Activated T-helper 17 cell treated with anti-CD3 and anti-CD28 coated beads, Interleukin-2, amount 50 U/mL, for 72 hours (primary cell): ENCODE results near the gene UBE2C. TPM values are rescaled to one million over a fixed set of nuclear protein-coding genes. Genes with fewer than 3 reads are reported as not detected.
"Not testable (repeated sequence)": the region's sequence is repeated elsewhere in the genome, so short reads cannot be mapped to it uniquely, and the experiment has no call there.

Experiments used
- ATAC-seq: fragments of 150-1000 bp; cut with Tn5 transposase; replicated peaks from 2 replicates; pipeline ENCODE4 v1.10.0; 2021; ENCODE audit warnings: mild to moderate bottlenecking, moderate library complexity
- H3K27ac Mint-ChIP-seq: one replicate; pipeline ENCODE4 v1.8.0; 2022; ENCODE audit warnings: mixed read lengths
- H3K27me3 Mint-ChIP-seq: one replicate; pipeline ENCODE4 v1.8.0; 2022; ENCODE audit warnings: mixed read lengths
- H3K36me3 Mint-ChIP-seq: one replicate; pipeline ENCODE4 v1.8.0; 2022; ENCODE audit warnings: low read depth, mild to moderate bottlenecking, mixed read lengths
- H3K4me1 Mint-ChIP-seq: one replicate; pipeline ENCODE4 v1.8.0; 2022; ENCODE audit warnings: mixed read lengths
- H3K4me3 Mint-ChIP-seq: one replicate; pipeline ENCODE4 v1.8.0; 2022; ENCODE audit warnings: mild to moderate bottlenecking, mixed read lengths
- H3K9me3 Mint-ChIP-seq: one replicate; pipeline ENCODE4 v1.8.0; 2022; ENCODE audit warnings: mixed read lengths
- total RNA-seq, 2 donors: library from RNA; stranded (reverse); gene quantifications; one replicate each; pipeline ENCODE4 v1.2.3, GENCODE V29; 2022

Gene UBE2C
- total RNA-seq, 2 donors from 2014 or later, result 209 to 224 TPM

DNA sequence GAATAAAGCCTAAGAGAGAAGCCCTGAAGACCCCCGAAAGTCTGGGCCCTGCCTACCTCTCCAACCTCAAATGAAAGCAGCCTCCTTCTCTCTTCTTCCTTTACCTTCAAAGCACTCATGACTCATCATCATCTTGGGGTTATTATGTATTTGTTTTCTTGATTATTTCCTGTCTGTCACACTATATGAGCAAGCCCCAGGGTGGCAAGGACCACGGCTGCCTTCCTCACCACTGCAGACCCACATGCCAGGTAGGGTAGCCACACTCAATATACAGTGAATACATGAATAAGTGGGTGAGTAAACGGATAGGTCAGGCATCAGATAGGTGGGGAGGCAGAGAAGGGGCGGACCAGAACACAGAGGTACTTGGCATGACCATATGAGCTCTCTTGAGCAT lies 29.6 kb upstream of the UBE2C start:
- peaks cover 6% of the 10 kb centered on the region for H3K4me1 Mint-ChIP-seq
- peak; percentile 54 for ATAC-seq
- H3K9me3 Mint-ChIP-seq, result no peaks in the 10 kb centered on the region
- H3K4me3 Mint-ChIP-seq, result no peak overlapping the region
- H3K36me3 Mint-ChIP-seq, result no peaks in the 10 kb centered on the region
- peak overlapping the region; percentile 4 for H3K27ac Mint-ChIP-seq
- no peaks in the 10 kb centered on the region for H3K27me3 Mint-ChIP-seq

DNA sequence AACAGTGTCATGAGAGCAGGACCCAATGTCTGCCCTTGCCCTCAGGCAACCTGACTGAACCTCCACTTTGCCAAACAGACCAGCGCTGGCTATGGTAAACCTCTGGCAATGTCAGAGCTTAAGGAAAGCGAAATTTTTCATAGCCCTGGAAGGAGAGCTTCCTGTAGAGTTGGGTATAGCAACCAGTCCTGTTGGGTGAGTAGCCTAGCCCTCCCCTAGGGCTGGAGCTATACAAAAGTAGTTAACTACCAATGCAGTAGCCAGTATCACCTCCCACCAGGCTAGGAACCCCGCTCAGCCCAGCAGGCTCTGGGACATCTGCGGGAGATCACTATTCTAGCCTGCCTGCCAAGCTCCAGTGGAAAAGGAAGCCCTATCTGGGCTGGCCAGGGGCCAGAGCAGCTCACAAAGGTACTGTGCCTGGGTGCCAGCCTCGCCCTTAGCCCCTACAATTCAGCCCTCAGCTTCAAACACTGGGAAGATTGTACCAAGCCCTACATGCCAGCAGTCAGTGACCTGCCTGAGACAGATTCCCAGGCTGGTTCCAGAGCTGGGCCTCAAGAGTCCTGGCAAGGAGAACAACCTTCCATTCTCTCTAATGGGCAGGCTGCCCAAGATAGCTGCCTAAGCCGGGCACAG lies 28.7 kb upstream of the UBE2C start:
- H3K36me3 Mint-ChIP-seq, result no peaks in the 10 kb centered on the region
- H3K4me1 Mint-ChIP-seq, result peaks cover 6% of the 10 kb centered on the region
- H3K27me3 Mint-ChIP-seq, result no peaks in the 10 kb centered on the region
- no peak overlapping the region for H3K4me3 Mint-ChIP-seq
- no peak for ATAC-seq
- H3K27ac Mint-ChIP-seq, result no peak overlapping the region
- no peaks in the 10 kb centered on the region for H3K9me3 Mint-ChIP-seq

DNA sequence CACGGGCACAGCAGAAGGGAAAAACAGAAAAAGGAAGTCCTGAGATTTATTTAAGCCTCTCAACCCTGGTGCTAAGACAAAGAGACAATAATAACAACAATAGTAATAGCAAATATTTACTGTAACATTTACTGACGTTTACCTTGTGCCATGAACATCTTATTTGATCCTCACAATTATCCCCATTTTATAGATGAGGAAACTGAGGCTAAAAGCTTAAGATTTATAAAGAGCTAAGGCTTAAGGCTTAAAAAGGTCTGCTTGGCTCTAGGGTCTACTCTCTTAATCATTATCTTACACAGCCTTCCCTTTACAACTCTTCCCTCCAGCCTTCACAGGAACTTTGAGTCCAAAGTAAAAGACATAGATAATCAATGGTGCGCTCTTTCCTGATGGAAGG lies 24.1 kb upstream of the UBE2C start:
- Mint-ChIP-seq H3K4me1 (peaks cover 11% of the 10 kb centered on the region), H3K27ac (no peak overlapping the region), H3K9me3 (no peaks in the 10 kb centered on the region), H3K36me3 (peaks cover 11% of the 10 kb centered on the region), H3K27me3 (no peaks in the 10 kb centered on the region), H3K4me3 (no peak overlapping the region)
- no peak for ATAC-seq

DNA sequence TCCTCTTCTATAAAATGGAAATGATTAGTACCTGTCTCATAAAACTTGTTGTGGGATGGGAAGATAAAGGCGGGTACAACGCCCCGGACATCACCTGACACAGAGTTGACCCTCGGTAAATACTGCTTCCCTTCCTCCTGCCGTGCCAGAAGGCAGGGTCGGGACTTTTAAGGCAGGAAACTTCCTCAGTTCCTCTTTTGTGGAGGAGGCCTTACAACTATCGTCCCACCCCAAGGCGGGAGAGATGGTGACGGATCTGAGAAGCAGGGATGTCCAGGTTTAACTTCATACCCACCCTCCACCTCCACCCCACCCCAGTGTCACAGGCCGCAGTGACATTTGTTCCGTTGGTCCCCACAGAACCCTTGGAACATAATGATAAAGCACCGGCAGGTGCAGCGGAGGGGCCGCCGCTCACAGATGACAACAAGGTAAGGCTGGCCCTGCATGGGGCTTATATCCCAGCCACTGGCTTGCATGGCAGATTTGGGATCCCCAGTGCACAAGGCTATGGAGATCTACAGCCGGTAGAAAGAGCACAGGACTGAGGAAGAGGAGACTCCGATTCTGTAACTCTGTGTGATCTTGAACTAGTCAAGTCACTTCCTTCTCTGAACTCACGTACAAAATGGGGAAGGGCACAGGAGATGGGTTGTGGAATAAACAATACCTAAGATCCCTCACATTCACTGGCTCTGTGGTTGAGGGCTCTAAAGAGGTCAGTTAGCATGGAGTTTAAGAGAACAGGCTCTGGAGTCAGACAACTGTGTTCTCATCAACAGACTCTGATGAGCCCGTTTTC lies 19.9 kb upstream of the UBE2C start:
- H3K27me3 Mint-ChIP-seq, result no peaks in the 10 kb centered on the region
- peak overlapping the region; percentile 88 for H3K4me3 Mint-ChIP-seq
- H3K9me3 Mint-ChIP-seq, result no peaks in the 10 kb centered on the region
- no peak for ATAC-seq
- peaks cover 51% of the 10 kb centered on the region for H3K36me3 Mint-ChIP-seq
- H3K27ac Mint-ChIP-seq, result peak overlapping the region; percentile 94
- H3K4me1 Mint-ChIP-seq, result peaks cover 16% of the 10 kb centered on the region

DNA sequence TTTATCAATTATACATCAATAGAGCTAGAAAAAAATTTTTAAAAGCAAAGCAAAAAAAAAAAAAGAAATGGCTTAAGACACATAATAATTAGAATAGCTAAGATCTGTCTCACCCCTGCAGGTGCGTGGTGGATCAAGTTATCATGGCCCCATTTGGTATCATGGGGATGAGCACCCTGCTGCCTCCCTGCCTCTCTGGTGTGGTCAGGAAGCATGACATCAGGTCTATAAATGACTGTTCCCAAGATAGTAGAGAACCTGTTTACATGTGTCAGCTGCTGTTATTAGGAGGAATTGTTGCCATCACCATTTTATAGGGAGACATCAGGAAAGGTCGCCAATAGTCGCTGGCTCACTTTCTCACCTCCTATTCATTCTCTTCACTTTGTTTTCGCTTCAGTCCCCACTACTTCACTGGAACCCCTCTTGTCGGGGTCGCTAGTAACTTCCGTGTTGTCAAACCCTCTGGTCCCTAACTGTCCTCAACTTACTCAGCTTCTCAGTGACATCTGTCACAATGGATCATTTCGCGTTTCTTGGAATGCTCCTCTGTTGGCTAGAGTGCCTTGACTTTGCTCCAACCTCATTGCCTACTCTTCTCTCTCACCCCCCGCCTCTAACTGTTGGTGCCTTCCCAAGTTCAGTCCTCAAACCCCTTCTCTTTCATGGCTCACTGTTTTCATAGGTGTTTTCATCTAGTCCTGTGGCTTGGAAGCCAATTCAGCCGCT lies 15.9 kb upstream of the UBE2C start:
- H3K27ac Mint-ChIP-seq, result peak overlapping the region; percentile 29
- H3K27me3 Mint-ChIP-seq, result no peaks in the 10 kb centered on the region
- H3K36me3 Mint-ChIP-seq, result peaks cover 60% of the 10 kb centered on the region
- H3K4me1 Mint-ChIP-seq, result peaks cover 21% of the 10 kb centered on the region
- H3K9me3 Mint-ChIP-seq, result no peaks in the 10 kb centered on the region
- H3K4me3 Mint-ChIP-seq, result no peak overlapping the region
- peak; percentile 24 for ATAC-seq

DNA sequence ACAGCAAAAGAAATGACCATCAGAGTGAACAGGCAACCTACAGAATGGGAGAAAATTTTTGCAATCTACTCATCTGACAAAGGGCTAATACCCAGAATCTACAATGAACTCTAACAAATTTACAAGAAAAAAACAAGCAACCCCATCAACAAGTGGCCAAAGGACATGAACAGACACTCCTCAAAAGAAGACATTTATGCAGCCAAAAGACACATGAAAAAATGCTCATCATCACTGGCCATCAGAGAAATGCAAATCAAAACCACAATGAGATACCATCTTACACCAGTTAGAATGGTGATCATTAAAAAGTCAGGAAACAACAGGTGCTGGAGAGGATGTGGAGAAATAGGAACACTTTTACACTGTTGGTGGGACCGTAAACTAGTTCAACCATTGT lies 14.9 kb upstream of the UBE2C start:
- H3K36me3 Mint-ChIP-seq, result peaks cover 65% of the 10 kb centered on the region
- H3K27ac Mint-ChIP-seq, result peak overlapping the region; percentile 29
- not testable (repeated sequence) for H3K9me3 Mint-ChIP-seq, H3K4me3 Mint-ChIP-seq, H3K27me3 Mint-ChIP-seq, ATAC-seq
- H3K4me1 Mint-ChIP-seq, result peaks cover 17% of the 10 kb centered on the region

DNA sequence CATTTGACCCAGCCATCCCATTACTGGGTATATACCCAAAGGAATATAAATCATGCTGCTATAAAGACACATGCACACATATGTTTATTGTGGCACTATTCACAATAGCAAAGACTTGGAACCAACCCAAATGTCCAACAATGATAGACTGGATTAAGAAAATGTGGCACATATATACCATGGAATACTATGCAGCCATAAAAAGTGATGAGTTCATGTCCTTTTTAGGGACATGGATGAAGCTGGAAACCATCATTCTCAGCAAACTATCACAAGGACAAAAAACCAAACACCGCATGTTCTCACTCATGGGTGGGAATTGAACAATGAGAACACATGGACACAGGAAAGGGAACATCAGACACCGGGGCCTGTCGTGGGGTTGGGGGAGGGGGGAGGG lies 14.5 kb upstream of the UBE2C start:
- Mint-ChIP-seq H3K4me1 (peaks cover 12% of the 10 kb centered on the region), H3K36me3 (peaks cover 65% of the 10 kb centered on the region)
- not testable (repeated sequence) for H3K4me3 Mint-ChIP-seq, H3K9me3 Mint-ChIP-seq, H3K27ac Mint-ChIP-seq, ATAC-seq, H3K27me3 Mint-ChIP-seq

DNA sequence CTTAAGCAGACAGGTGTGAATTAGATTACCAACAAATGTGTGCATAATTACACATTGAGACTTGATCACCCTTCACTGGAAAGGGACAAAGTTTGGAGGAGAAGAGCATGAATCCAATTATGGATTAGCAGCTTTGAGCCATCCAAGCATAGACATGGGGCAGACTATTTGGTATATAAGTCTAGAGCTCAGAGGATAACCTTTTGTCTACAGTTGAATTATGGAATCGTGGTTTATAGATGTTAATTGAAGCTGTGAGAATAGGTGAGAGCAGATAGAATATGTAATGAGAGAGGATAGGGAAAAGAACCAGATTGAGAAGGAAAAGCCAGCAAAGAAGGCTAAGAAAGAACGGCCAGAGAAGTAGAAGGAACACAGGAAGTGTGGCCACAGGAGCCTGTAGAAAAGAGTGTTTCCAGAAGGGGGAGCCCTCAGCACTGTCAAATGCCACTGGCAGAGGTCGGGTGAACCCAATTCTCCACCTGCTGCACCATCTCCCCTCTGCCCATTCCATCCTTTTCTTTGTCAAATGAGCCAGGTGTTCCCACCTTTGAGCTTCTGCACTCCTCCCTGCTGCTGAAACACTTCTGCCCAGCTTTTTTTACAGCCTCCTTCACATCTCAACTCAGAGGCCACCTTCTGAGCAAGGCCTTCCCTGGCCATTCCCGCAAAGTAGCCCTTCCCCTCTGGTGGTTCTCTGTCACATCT lies 13.4 kb upstream of the UBE2C start:
- no peaks in the 10 kb centered on the region for H3K9me3 Mint-ChIP-seq
- no peaks in the 10 kb centered on the region for H3K27me3 Mint-ChIP-seq
- peak; percentile 97 for ATAC-seq
- peak overlapping the region; percentile 5 for H3K4me3 Mint-ChIP-seq
- H3K27ac Mint-ChIP-seq, result peak overlapping the region; percentile 78
- peaks cover 70% of the 10 kb centered on the region for H3K36me3 Mint-ChIP-seq
- H3K4me1 Mint-ChIP-seq, result peaks cover 12% of the 10 kb centered on the region

DNA sequence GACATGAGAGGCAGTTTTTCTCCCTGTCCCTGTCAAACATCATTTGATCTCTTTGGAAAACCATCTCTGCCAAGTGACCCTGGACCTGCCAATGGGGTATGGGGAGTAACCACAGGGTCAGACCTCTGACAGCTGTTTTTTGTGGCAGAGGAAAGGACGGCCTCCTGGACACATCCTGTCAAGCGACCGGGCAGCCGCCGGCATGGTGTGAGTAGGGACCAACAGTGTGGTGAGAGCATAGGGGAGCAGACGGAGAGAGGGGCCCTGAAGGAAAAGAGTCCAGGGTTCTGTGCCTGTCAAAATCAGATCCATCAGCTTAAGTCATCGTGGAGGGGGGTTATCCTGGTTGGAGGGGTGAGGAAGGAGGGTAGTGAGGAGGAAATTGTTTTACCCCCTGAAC lies 10.6 kb upstream of the UBE2C start:
- Mint-ChIP-seq H3K4me1 (peaks cover 8% of the 10 kb centered on the region), H3K27me3 (no peaks in the 10 kb centered on the region), H3K9me3 (no peaks in the 10 kb centered on the region), H3K4me3 (no peak overlapping the region), H3K36me3 (peaks cover 70% of the 10 kb centered on the region), H3K27ac (no peak overlapping the region)
- ATAC-seq, result no peak

DNA sequence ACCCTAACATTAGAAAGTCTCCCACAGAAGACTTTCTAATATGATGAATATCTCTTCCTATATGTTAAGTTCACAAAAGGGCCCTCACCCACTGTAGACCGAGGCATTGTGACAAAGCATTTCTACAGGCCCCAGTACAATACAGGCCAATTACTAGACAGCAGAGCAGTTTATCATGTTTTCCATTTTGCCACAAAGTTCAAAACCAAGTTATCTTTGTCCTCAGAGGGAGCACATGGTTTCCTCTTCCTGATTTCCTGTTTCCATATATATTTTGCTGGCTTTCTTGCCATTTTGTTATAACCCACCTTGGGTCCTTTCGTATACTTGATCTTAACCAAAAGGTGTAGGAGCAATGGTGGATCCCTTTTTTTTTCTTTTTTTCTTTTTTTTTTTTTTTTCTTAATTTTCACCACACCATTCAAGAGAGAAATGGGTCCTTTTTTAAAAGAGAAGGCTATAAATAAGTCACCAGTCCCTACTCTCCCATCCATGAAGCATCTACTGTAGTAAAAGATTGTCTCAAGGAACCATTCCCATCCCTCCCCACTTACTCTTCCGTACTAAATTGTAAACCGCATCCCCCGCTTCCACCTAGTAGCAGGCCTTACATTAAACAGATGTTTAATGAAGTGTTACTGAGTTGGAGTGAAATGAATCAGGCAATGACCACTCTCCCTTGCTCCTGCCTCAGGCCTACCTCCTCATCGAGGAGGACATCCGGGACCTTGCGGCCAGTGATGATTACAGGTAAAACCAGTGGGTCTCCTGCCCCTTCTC lies 2.1 kb upstream of the UBE2C start:
- H3K27ac Mint-ChIP-seq, result peak overlapping the region; percentile 13
- H3K4me1 Mint-ChIP-seq, result no peaks in the 10 kb centered on the region
- no peaks in the 10 kb centered on the region for H3K9me3 Mint-ChIP-seq
- ATAC-seq, result no peak
- H3K36me3 Mint-ChIP-seq, result peaks cover 97% of the 10 kb centered on the region
- H3K4me3 Mint-ChIP-seq, result no peak overlapping the region
- no peaks in the 10 kb centered on the region for H3K27me3 Mint-ChIP-seq

DNA sequence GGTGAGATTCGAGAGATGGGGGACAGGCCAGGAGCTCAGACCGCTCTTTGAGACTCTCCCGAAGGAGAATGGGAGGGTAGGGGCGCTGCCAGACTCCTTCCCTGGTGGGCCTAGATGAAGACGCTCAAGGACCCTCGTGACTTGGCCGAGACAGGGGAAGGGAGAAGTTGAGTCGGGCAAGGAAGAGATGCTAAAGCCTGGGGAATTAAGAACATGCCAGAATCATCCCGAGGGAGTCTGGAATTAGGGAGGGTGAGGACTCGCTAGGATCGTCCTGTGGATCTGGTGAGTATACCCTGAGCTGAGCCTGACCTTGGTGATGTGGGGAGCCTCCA lies 529 bp downstream of the UBE2C start:
- Mint-ChIP-seq H3K9me3 (no peaks in the 10 kb centered on the region), H3K4me1 (no peaks in the 10 kb centered on the region), H3K27ac (peak overlapping the region; percentile 92), H3K4me3 (peak overlapping the region; percentile 94), H3K27me3 (no peaks in the 10 kb centered on the region), H3K36me3 (peaks cover 87% of the 10 kb centered on the region)
- no peak for ATAC-seq

DNA sequence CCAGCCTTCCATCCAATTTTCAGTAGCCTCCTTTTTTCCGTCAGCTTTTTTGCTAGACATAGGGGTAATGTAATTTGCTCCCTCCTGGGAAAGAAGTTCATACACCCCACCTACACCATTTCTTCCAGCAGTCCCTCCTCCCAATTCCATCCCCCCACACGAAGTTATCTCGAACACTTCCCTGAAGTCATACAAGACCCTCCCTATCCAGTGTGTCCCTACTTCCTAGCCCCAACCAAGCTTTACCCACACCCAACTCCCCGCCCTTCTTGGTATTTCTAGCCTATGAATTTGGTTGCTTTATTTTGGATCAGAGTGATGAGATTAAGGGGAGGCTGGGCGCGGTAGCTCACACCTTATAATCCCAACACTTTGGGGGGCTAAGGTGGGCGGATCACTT lies 1.0 kb downstream of the UBE2C start:
- peak overlapping the region; percentile 92 for H3K27ac Mint-ChIP-seq
- H3K9me3 Mint-ChIP-seq, result no peaks in the 10 kb centered on the region
- no peaks in the 10 kb centered on the region for H3K4me1 Mint-ChIP-seq
- peak overlapping the region; percentile 94 for H3K4me3 Mint-ChIP-seq
- no peaks in the 10 kb centered on the region for H3K27me3 Mint-ChIP-seq
- peaks cover 82% of the 10 kb centered on the region for H3K36me3 Mint-ChIP-seq
- no peak for ATAC-seq

DNA sequence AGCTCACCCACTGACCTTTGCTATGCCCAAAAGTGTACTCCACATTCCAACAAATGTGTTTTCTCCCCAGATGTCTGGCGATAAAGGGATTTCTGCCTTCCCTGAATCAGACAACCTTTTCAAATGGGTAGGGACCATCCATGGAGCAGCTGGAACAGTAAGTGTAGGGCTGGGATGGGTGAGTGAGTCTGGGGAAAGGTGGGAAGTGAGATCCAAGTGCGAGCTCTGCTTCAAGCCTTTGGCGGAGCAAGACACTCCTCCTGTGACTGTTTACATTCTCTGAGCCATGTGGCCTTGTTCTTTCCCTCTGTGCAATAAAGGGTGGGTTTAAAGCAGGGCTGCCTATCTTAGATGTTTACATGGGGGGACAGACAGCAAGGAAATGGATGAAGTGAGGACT lies 1.9 kb downstream of the UBE2C start:
- H3K4me3 Mint-ChIP-seq, result no peak overlapping the region
- no peaks in the 10 kb centered on the region for H3K9me3 Mint-ChIP-seq
- no peaks in the 10 kb centered on the region for H3K27me3 Mint-ChIP-seq
- H3K36me3 Mint-ChIP-seq, result peaks cover 74% of the 10 kb centered on the region
- no peak for ATAC-seq
- H3K27ac Mint-ChIP-seq, result no peak overlapping the region
- no peaks in the 10 kb centered on the region for H3K4me1 Mint-ChIP-seq

DNA sequence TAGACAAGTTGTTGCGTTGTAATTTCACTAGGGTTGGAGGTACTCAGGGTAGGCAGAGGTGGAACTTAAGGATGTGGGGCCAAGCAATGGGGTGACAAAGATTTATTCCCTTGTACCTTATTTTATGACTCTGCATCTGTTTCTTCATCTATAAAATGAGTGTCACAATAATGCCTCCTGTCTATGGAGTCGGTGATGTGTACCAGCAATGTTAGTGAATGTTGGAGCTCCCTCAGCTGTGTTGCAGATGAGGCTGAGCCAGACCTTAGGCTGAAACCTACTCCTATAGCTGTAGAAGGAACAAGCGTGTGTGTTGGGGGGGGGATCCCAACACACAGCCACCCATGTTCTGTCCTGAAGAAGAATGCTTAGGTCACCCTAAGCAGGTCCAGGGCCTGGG lies 4.5 kb downstream of the UBE2C start:
- no peak overlapping the region for H3K27ac Mint-ChIP-seq
- ATAC-seq, result no peak

More for the DNA sequence above, 4.5 kb downstream of the UBE2C start:
- Mint-ChIP-seq H3K36me3 (peaks cover 47% of the 10 kb centered on the region), H3K9me3 (no peaks in the 10 kb centered on the region), H3K4me3 (no peak overlapping the region), H3K4me1 (no peaks in the 10 kb centered on the region), H3K27me3 (peaks cover 1% of the 10 kb centered on the region)
